ENCODE results near the gene PDIA6. TPM values are rescaled to one million over a fixed set of nuclear protein-coding genes. Genes with fewer than 3 reads are reported as not detected.

PDIA6 gene
- total and polyA plus RNA-seq, 12 donors, result 28.6 to 544 (median 142) TPM

- H3K36me3 ChIP-seq (replicated peaks in 1 of 2), result no peaks in the 10 kb centered on the region
- TF ChIP-seq POLR2A (IDR thresholded peaks at IDR 0.05) (no peak), CTCF (IDR thresholded peaks at IDR 0.05) (no peak)
- no peak for DNase-seq
- 67 to 71% (median 70%) methylated on average over 8 of the region's 8 CpGs for WGBS, 4 donors
- H3K4me1 ChIP-seq (replicated peaks in 1 of 2), result no peaks in the 10 kb centered on the region
- H3K4me3 ChIP-seq, result no peak overlapping the region
- H3K9me3 ChIP-seq (replicated peaks in 1 of 3), result no peaks in the 10 kb centered on the region
- intact Hi-C loops (cut with DNase I), result no loop called here
- peaks cover 4% of the 10 kb centered on the region for H3K27me3 ChIP-seq
- no peak overlapping the region for H3K27ac ChIP-seq
Observed at GRCh38 chr2:10826026-10826425, 13.4 kb upstream of the PDIA6 start.

GRCh38 chr2:10824191-10824590 is 11.6 kb upstream of the PDIA6 start:
- Histone ChIP-seq H3K27ac (no peak overlapping the region), H3K27me3 (peaks cover 4% of the 10 kb centered on the region), H3K4me1 (replicated peaks in 1 of 2) (no peaks in the 10 kb centered on the region), H3K4me3 (no peak overlapping the region), H3K36me3 (replicated peaks in 1 of 2) (no peaks in the 10 kb centered on the region), H3K9me3 (replicated peaks in 1 of 3) (no peaks in the 10 kb centered on the region)
- TF ChIP-seq CTCF (IDR thresholded peaks at IDR 0.05), result no peak
- TF ChIP-seq POLR2A (IDR thresholded peaks at IDR 0.05), result no peak
- 84 to 92% (median 84%) methylated on average over 4 of the region's 4 CpGs; no CpG with 5 or more reads in 1 of the 4 donors for WGBS, 4 donors
- intact Hi-C loops (cut with DNase I), result no loop called here
- DNase-seq, result no peak

- Histone ChIP-seq H3K9me3 (replicated peaks in 1 of 3) (no peaks in the 10 kb centered on the region), H3K36me3 (replicated peaks in 1 of 2) (no peaks in the 10 kb centered on the region), H3K27ac (no peak overlapping the region), H3K4me1 (replicated peaks in 1 of 2) (no peaks in the 10 kb centered on the region), H3K27me3 (no peaks in the 10 kb centered on the region), H3K4me3 (no peak overlapping the region)
- intact Hi-C loops (cut with DNase I), result no loop called here
- 66 to 75% (median 68%) methylated on average over 13 of the region's 13 CpGs for WGBS, 4 donors
- TF ChIP-seq POLR2A (IDR thresholded peaks at IDR 0.05), result no peak
- TF ChIP-seq CTCF (IDR thresholded peaks at IDR 0.05), result no peak
- peak in 1 of 7 donors; percentile 43 for DNase-seq
Observed at GRCh38 chr2:10820978-10821695, 8.6 kb upstream of the PDIA6 start.

- Histone ChIP-seq H3K27me3 (no peaks in the 10 kb centered on the region), H3K36me3 (replicated peaks in 1 of 2) (no peaks in the 10 kb centered on the region), H3K4me1 (replicated peaks in 1 of 2) (no peaks in the 10 kb centered on the region), H3K9me3 (replicated peaks in 1 of 3) (no peaks in the 10 kb centered on the region), H3K27ac (no peak overlapping the region), H3K4me3 (no peak overlapping the region)
- intact Hi-C loops (cut with DNase I), result no loop called here
- peak in 1 of 7 donors; percentile 52 for DNase-seq
- 54 to 74% (median 59%) methylated on average over 7 to 8 of the region's 8 CpGs for WGBS, 4 donors
- TF ChIP-seq POLR2A (IDR thresholded peaks at IDR 0.05), result no peak
- no peak for TF ChIP-seq CTCF (IDR thresholded peaks at IDR 0.05)
Observed at GRCh38 chr2:10820562-10820961, 8.0 kb upstream of the PDIA6 start.
